HG03108 (cell line): ENCODE data around the gene KCNH3.
A peak's percentile ranks its signal among the peaks of the same experiment; 100 is the strongest.
"Not testable (repeated sequence)": the region's sequence is repeated elsewhere in the genome, so short reads cannot be mapped to it uniquely, and the experiment has no call there.

Experiments
- ATAC-seq: cut with Tn5 transposase; IDR thresholded peaks from one replicate; pipeline ENCODE4 v1.9.1; 2021; ENCODE audit warnings: moderate library complexity; ENCODE audit not compliant: unreplicated experiment

The KCNH3 gene

GRCh38 chr12:49538510-49539403, at the start of gene KCNH3:
TSS of gene KCNH3 (plus strand) at chr12:49539030. CDS start at chr12:49539417, 387 bp downstream.
- ATAC-seq: peak; percentile 73

GRCh38 chr12:49489154-49489553, 49.7 kb upstream of the KCNH3 start:
- no peak for ATAC-seq

GRCh38 chr12:49489720-49490119, 49.1 kb upstream of the KCNH3 start:
- no peak for ATAC-seq

- ATAC-seq: no peak
These were observed 47.0 kb upstream of the KCNH3 start for GRCh38 chr12:49491823-49492222.

GRCh38 chr12:49493900-49494299, 44.9 kb upstream of the KCNH3 start:
- no peak for ATAC-seq

GRCh38 chr12:49496417-49497360, 42.1 kb upstream of the KCNH3 start:
- no peak for ATAC-seq

GRCh38 chr12:49501895-49502294, 36.9 kb upstream of the KCNH3 start:
- no peak for ATAC-seq

GRCh38 chr12:49502590-49502989, 36.2 kb upstream of the KCNH3 start:
- no peak for ATAC-seq

- no peak for ATAC-seq
These were observed 35.1 kb upstream of the KCNH3 start for GRCh38 chr12:49503674-49504180.

GRCh38 chr12:49505672-49506071, 33.2 kb upstream of the KCNH3 start:
- no peak for ATAC-seq

- no peak for ATAC-seq
These were observed 31.7 kb upstream of the KCNH3 start for GRCh38 chr12:49507139-49507538.

- not testable (repeated sequence) for ATAC-seq
These were observed 29.1 kb upstream of the KCNH3 start for GRCh38 chr12:49509681-49510080.

- no peak for ATAC-seq
These were observed 27.4 kb upstream of the KCNH3 start for GRCh38 chr12:49511410-49511809.

GRCh38 chr12:49512546-49512945, 26.3 kb upstream of the KCNH3 start:
- no peak for ATAC-seq

- no peak for ATAC-seq
These were observed 23.6 kb upstream of the KCNH3 start for GRCh38 chr12:49515266-49515665.

GRCh38 chr12:49518914-49519573, 19.8 kb upstream of the KCNH3 start:
- no peak for ATAC-seq

GRCh38 chr12:49519574-49519936, 19.3 kb upstream of the KCNH3 start:
- no peak for ATAC-seq

GRCh38 chr12:49521389-49521788, 17.4 kb upstream of the KCNH3 start:
- ATAC-seq: no peak

GRCh38 chr12:49524660-49525324, 14.0 kb upstream of the KCNH3 start:
- no peak for ATAC-seq

- ATAC-seq: no peak
These were observed 12.9 kb upstream of the KCNH3 start for GRCh38 chr12:49525942-49526341.
